ENCODE measurements around the gene HOXB2.

HOXB2 gene

DNA sequence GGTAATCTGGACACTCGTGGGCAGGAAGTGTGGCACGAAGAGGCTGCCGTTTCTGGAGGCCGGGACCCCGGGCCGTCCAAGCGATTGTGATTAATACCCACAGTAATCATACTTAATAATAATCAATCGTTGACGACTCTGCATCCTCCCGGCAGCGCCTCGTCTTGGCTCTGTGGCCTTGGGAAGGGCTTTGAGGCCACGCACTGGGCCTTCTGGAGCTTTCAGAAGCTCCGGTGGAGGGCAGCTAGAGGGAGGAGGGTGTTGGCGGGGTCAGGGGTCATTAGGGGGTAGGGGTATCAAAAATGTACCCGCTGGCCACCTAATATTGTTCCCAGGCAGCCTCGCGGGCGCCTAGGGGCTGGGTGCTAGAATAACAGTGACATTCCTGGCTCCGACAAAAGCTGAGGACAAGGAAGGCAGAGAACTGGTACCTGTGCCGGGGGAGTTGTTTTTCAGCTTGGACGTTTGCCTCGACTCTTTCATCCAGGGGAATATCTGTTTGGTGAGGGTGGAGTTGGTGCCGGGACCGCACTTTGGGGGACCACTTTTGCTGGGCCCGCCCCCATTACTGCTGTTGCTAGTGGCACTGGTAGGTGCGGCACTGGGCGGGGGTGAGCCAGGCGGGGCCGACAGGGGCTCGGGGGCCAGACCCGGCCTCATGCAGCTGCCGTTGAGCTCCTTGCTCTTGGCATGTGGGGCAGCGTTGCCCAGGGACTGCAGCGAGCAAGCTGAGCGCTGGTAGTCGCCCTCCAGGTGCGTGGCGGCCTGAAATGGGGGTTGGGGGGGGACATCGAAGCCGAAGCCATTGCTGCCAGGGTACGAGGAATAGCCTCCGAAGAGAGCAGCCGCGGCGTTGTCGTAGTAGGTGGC, 6.9 kb upstream of the HOXB2 start:
- no peak for DNase-seq

DNA sequence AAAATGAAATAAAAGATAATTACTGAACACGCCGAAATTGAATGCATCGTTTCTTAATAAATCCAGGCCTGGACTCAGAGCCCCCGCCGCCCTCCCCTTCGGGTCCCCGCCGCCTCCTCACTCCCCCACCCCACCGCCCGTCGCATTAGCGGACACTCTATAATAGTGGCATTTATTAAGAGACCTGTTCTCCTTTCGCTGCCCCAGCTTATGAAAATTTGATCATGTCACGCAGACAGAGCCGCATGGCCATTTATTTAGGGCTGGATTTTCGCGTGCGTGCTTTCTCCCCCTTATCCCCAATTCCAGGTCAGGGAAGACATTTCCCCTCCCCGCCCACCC, 6.3 kb upstream of the HOXB2 start:
- no peak for DNase-seq

- DNase-seq = no peak
Measured at GRCh38 chr17:48550502-48551213, 5.7 kb upstream of the HOXB2 start.

GRCh38 chr17:48549914-48550501, 5.1 kb upstream of the HOXB2 start:
- no peak for DNase-seq

- DNase-seq = no peak
Measured at GRCh38 chr17:48549281-48549630, 4.3 kb upstream of the HOXB2 start.

DNA sequence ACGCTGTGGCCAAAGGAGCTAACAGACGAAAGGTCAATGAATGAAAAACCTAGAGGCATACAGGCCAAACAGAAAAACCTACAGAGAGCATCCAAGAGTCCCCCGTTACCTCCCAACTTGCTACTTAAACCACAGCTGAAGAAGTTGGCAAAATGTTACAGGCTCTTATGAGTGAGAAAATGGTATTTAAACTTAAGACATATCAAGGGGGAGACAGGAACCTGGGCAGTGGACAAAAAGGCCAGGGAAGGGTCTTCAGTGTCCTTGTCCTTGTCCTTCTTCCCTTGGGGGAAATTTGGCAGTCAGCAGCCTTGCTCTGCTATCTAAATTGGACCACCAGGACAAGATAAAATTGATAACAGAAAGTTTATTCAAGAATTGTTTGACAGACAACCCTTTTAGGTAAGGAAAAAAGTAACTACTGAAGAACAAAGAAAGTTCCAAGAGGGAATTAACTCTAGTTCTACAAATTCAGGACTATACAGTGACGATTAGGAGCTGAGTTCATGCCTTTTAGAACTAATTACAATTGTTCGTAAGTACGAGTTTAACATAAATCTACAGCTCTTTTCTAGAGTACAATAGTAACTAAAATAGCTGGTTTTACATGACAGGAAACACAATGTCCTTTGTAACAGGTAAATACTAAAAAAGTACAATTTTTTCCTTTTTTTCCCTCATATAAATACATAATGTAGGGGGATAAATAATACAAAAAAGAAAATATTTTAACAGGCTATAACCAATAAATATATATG, 3.8 kb upstream of the HOXB2 start:
- no peak for DNase-seq

DNA sequence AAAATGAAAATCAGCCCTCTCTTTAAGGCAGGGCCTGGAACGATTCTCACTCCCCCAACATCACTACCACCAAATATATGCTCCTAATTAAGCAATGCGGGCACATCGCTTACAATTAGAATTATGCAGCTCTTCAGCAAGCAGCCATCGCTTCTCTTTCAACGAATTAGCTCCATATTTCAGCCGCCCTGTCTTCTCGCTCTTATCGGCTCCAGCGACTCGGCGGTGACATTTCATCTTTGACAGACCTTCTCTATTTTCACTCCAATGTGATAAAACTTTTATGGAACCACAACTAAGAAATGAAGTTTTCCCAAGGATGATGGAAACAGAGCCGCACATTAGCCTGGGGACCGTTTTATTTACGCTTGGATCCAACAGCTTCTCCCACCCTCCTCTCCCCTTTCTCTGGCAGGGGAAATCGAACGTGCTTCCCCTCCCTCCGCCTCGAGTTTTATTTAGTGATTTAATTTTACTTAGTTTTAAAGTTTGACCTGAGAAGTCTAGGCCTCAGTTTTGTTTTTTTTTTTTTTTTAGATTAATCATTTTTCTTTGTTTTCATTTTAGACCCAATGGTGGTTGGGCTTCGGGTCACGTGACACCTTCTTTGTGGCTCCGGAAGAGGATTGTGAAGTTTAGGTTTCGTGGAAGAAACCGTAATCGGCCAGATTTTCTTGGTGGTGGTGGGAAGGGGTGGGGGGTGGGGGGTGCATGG, 3.1 kb upstream of the HOXB2 start:
- no peak for DNase-seq

- DNase-seq = no peak
Measured at GRCh38 chr17:48546924-48547807, 2.3 kb upstream of the HOXB2 start.

DNA sequence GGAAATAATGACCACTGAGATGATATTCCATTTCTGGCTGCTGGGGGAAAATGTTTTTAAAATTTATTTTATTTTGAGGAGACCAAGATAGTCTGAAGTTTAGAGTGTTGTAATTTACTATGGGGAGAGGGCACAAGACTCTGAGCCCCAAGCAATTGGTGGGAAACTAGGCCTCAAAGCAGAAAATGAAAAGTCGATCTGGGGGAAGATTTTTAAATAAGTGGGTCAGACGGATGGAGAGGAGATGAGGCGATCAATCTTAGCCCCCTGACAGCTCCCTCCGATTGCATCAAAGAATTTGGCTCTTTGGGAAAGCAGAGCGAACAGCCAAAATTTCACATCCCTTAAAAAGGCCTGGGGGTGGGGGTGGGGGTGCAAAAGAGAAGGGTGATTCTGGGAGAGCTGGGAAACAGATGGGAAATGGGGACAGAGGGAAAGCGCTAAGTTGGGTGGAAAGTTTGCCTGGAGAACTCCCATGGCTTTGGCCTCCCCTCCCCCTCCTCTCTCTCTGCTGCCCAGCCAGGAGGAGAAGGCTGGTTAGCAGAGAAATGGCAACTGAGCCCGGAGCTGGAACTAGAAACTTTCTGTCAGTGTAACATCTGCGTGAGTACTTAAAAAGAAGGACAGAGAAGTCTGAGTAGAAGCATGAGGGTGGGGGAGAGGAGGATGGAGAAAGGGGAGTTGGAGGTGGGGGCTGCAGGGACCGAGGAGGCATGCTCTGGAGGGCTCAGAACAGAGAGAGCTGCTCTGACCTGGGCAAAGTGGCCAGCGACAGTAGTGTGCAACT, 1.4 kb upstream of the HOXB2 start:
- no peak for DNase-seq

DNA sequence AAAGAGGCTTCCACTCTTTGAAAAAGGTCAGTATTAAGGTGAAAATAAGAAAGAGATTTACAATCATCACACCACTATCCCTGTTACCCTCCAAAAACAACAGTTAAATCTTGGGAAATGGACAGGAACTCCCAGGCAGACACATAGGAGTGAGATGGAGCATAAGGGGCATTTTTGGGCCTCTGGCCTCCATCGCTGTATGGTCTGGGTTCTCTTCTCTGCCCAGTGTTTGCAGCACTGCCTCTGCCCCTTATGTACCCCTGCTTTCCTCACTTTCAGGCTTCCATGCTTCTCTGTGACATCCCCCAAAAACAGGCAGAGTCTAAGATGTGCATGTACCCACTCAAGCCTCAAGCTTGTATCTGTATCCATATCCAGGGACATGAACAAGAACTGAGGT, 630 bp upstream of the HOXB2 start:
- DNase-seq = no peak

DNA sequence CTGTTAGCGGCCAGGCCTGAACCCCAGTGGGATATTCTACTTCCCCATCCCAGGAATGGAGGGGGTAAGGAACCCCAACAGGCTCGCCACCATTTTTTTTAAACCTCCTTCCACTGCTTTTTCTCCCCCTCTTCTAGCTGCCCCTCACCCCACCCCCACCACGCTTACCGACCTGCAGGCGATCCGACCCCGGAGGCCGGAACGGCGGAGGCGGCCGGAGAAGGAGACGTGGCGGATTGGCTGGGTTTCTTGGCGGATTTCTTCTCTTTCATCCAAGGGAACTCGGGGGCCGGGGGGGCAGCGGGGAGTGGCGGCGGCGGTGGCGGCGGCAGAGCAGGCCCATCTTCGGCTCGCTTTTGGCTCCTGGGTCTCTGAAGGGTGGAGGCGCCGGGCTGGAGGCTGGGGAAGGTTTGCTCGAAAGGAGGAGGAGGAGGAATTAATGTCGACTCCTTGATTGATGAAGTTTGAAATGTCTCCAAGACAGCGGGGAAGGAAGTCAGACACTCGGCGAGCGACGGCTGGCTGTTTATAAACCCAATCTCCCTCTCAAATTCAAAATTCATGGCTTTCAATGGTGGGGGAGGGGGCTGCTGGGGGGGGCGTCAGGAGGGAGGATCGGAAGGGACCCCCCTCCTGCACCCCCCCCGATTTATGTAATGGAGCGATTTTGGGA, 424 bp downstream of the HOXB2 start:
- DNase-seq = peak; percentile 19

DNA sequence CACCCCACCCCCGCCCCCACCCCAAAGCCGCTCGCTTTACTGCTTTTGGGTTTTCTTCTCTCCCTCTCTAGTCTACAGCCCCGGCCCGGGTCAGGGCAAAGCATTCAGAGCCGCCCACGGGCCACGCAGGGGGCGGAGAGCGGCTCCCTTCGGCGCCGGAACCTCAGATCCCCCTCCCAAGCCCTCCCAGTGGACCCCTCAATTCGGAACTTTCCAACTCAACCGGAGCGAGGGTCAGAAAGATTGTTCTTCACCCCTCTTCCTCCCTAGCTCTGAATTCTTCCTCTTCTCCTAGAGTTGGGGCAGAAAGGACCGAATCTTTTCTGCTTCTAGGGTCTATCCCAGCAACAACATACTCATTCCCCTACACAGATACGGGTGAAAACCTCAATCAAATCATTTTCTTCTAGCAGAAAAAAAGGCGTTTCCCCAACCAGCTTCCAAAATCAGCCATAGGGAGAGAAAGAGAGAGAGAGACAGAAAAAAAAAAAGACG, 1.0 kb downstream of the HOXB2 start:
- no peak for DNase-seq

GRCh38 chr17:48543107-48543853, 1.6 kb downstream of the HOXB2 start:
- peak; percentile 48 for DNase-seq

- no peak for DNase-seq
Measured at GRCh38 chr17:48542698-48543106, 2.2 kb downstream of the HOXB2 start.

- DNase-seq = no peak
Measured at GRCh38 chr17:48542114-48542656, 2.7 kb downstream of the HOXB2 start.

DNA sequence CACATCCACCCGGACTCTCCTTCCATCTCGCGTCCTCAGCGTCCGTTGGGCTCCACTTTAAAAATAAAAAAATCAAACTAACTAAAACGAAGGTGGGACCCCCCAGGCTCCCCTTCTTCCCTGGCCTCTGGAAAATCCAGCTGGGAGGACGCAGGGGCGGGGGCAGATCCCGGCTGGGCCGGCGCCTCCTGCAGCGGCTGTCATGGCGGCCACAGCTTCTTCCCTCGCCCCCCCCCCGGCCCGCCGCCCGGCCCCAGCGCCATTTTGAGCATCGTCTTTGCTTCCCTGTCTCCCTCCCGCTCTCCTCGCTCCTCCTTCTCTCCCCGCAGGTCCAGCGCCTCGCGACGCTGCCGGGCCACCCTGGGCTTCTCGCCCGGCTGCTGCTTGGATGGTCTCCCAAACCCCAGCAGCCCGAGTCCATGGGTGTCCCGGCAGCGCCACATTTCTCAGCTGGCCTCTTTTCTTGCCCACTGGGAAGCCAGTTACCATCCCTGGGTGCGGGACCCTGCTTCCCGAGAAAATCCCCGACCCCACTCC, 3.3 kb downstream of the HOXB2 start:
- no peak for DNase-seq

DNA sequence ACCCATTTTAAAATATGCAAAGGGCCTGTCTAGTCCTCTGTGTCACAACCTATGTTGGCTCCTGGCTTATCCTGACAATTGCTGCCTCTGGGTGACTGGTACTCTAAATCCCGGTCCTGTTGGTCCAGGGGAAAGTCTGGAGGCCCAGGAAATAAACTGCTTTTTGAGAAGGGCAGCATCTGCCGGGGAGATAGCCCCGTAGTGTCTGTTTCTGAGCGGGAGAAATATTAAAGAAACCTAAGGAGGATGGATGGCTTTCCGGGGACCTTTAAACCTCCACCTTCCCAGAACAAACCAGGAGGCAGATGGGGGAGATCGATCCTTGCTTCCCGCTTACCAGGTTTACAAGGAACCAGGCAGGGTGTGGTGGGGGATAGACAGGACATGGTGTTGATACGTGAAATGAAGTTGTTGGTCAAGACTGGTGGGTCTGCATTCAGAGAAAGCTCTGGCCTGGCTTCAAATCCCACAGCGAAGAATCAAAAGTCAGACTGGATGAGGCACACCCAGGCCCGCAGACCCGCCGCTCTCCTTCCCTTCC, 3.8 kb downstream of the HOXB2 start:
- DNase-seq = no peak

GRCh38 chr17:48540213-48540612, 4.7 kb downstream of the HOXB2 start:
- DNase-seq = no peak

All from EL (cell line).